ENCODE results near the gene CGB7. TPM values are rescaled to one million over a fixed set of nuclear protein-coding genes. Genes with fewer than 3 reads are reported as not detected.
A peak's percentile ranks its signal among the peaks of the same experiment; 100 is the strongest.
"Not testable (repeated sequence)": the region's sequence is repeated elsewhere in the genome, so short reads cannot be mapped to it uniquely, and the experiment has no call there.

Gene CGB7
- total RNA-seq, 1 experiment from 2014 or later: 0.95 TPM

GRCh38 chr19:49074869-49075268 lies 17.3 kb upstream of the CGB7 start:
- H3K4me1 ChIP-seq (ENCODE audit: control insufficient read depth, insufficient read depth, low read length); BruUV-seq (replicated peaks); H3K4me3 ChIP-seq (ENCODE audit: low read depth in 2 of 2, low read length in 2 of 2); H3K27me3 ChIP-seq (ENCODE audit: control insufficient read depth, insufficient read depth, low read length); POLR2A ChIA-PET; in situ Hi-C loops (cut with HindIII; ENCODE audit: low pct_unique_long_range_greater_than_20kb, low sequenced_read_pairs); DNase-seq (ENCODE audit: low read depth, low spot score); H3K36me3 ChIP-seq (ENCODE audit: control insufficient read depth, insufficient read depth, low read length); ATAC-seq; intact Hi-C loops (cut with micrococcal nuclease; ENCODE audit: unreplicated experiment); H3K9me3 ChIP-seq (ENCODE audit: control insufficient read depth, insufficient read depth, low read depth, low read length); H3K27ac ChIP-seq (ENCODE audit: low read length): not testable (repeated sequence)
- peak; percentile 82 for TF ChIP-seq CTCF (IDR thresholded peaks at IDR 0.05)
- CTCF ChIA-PET: interaction anchor here (0.7 kb wide), 1 partner anchor 72 kb away, joined by 3 read pairs; no protein-coding TSS in a partner anchor

- ChIA-PET CTCF (interaction anchor here (0.6 to 0.7 kb wide), 2 partner anchors 73 to 140 kb away, joined by 3 read pairs; no protein-coding TSS in a partner anchor), POLR2A (no interaction called here)
- in situ Hi-C loops (cut with HindIII; ENCODE audit: low pct_unique_long_range_greater_than_20kb, low sequenced_read_pairs): no loop called here
- no peaks in the 10 kb centered on the region for H3K36me3 ChIP-seq (ENCODE audit: control insufficient read depth, insufficient read depth, low read length)
- no peak overlapping the region for H3K27ac ChIP-seq (ENCODE audit: low read length)
- no peaks in the 10 kb centered on the region for H3K4me1 ChIP-seq (ENCODE audit: control insufficient read depth, insufficient read depth, low read length)
- BruUV-seq (replicated peaks): no TSS peak
- H3K9me3 ChIP-seq (ENCODE audit: control insufficient read depth, insufficient read depth, low read depth, low read length): no peaks in the 10 kb centered on the region
- H3K4me3 ChIP-seq (ENCODE audit: low read depth in 2 of 2, low read length in 2 of 2): 0 out of 4 replicates have a peak overlapping the region, but pooled peaks of 1 of the 2 experiments have one; percentile 16
- no peaks in the 10 kb centered on the region for H3K27me3 ChIP-seq (ENCODE audit: control insufficient read depth, insufficient read depth, low read length)
- intact Hi-C loops (cut with micrococcal nuclease; ENCODE audit: unreplicated experiment): no loop called here
- TF ChIP-seq SIN3A (IDR thresholded peaks at IDR 0.05; ENCODE audit: borderline replicate concordance, insufficient read depth, low read depth, low read length) (no peak), POLR2AphosphoS5 (IDR thresholded peaks at IDR 0.05; ENCODE audit: low read depth, low read length) (no peak), CTCF (IDR thresholded peaks at IDR 0.05) (peak; percentile 54), REST (IDR thresholded peaks at IDR 0.05; ENCODE audit: insufficient read depth in 1 of 2, low read depth in 2 of 2, low read length in 1 of 2) (no peak), TCF7L2 (IDR thresholded peaks at IDR 0.05; ENCODE audit: low read depth, low read length) (no peak)
- DNase-seq (ENCODE audit: low read depth, low spot score) (no peak), ATAC-seq (peak; percentile 67)
These were observed 16.2 kb upstream of the CGB7 start for GRCh38 chr19:49073514-49074378.
